ENCODE data around the gene NBEA.
"Not testable (repeated sequence)": the region's sequence is repeated elsewhere in the genome, so short reads cannot be mapped to it uniquely, and the experiment has no call there.

Gene NBEA

GRCh38 chr13:35393886-35394285 is 451.8 kb downstream of the NBEA start:
- DNase-seq: no peak

GRCh38 chr13:35408285-35408684 is 466.2 kb downstream of the NBEA start:
- DNase-seq: not testable (repeated sequence)

GRCh38 chr13:35411059-35411744 is 469.1 kb downstream of the NBEA start:
- no peak for DNase-seq

- DNase-seq: no peak
Observed at GRCh38 chr13:35448465-35448864, 506.4 kb downstream of the NBEA start.

- no peak for DNase-seq
Observed at GRCh38 chr13:35449821-35450220, 507.8 kb downstream of the NBEA start.

GRCh38 chr13:35455022-35455421 is 513.0 kb downstream of the NBEA start:
- DNase-seq: no peak

GRCh38 chr13:35457258-35457657 is 515.2 kb downstream of the NBEA start:
- no peak for DNase-seq

GRCh38 chr13:35460061-35460460 is 518.0 kb downstream of the NBEA start:
- no peak for DNase-seq

GRCh38 chr13:35465371-35465770 is 523.3 kb downstream of the NBEA start:
- DNase-seq: no peak

GRCh38 chr13:35468195-35468594 is 526.1 kb downstream of the NBEA start:
- DNase-seq: no peak

- no peak for DNase-seq
Observed at GRCh38 chr13:35469806-35470525, 527.9 kb downstream of the NBEA start.

GRCh38 chr13:35470671-35471661 is 528.9 kb downstream of the NBEA start:
- DNase-seq: no peak

GRCh38 chr13:35471706-35472322 is 529.7 kb downstream of the NBEA start:
- no peak for DNase-seq

- no peak for DNase-seq
Observed at GRCh38 chr13:35472323-35472881, 530.3 kb downstream of the NBEA start.

GRCh38 chr13:35473206-35473775 is 531.2 kb downstream of the NBEA start:
- DNase-seq: no peak

- no peak for DNase-seq
Observed at GRCh38 chr13:35473802-35474201, 531.7 kb downstream of the NBEA start.

GRCh38 chr13:35474496-35475211 is 532.6 kb downstream of the NBEA start:
- no peak for DNase-seq

GRCh38 chr13:35475212-35475959 is 533.3 kb downstream of the NBEA start:
- no peak for DNase-seq

- no peak for DNase-seq
Observed at GRCh38 chr13:35475960-35476943, 534.2 kb downstream of the NBEA start, which contains the start of gene MAB21L1. TSS of gene MAB21L1 (minus strand) at chr13:35476689. CDS start at chr13:35476138, 551 bp downstream.

Data from SHP77 (cell line).